SU-DHL-6 (cell line): Measurements from ENCODE around the gene MOV10.

Source experiments
- EZH2phosphoT487 ChIP-seq: fragments of 200-600 bp; sonication (generic), shearing (Covaris generic); conservative IDR thresholded peaks from 2 replicates; pipeline ENCODE4 v1.6.1; 2018; ENCODE audit warnings: mild to moderate bottlenecking, antibody characterized with exemption, low read length, moderate library complexity, mixed read lengths
- TF ChIP-seq, protein P1 (sequence below): fragments of 200-600 bp; sonication (generic); IDR thresholded peaks from one replicate; pipeline ENCODE4 v1.5.1; 2017; ENCODE audit warnings: antibody characterized with exemption, mild to moderate bottlenecking, low read length, moderate library complexity; ENCODE audit not compliant: insufficient read depth, poor library complexity, severe bottlenecking

DNA sequence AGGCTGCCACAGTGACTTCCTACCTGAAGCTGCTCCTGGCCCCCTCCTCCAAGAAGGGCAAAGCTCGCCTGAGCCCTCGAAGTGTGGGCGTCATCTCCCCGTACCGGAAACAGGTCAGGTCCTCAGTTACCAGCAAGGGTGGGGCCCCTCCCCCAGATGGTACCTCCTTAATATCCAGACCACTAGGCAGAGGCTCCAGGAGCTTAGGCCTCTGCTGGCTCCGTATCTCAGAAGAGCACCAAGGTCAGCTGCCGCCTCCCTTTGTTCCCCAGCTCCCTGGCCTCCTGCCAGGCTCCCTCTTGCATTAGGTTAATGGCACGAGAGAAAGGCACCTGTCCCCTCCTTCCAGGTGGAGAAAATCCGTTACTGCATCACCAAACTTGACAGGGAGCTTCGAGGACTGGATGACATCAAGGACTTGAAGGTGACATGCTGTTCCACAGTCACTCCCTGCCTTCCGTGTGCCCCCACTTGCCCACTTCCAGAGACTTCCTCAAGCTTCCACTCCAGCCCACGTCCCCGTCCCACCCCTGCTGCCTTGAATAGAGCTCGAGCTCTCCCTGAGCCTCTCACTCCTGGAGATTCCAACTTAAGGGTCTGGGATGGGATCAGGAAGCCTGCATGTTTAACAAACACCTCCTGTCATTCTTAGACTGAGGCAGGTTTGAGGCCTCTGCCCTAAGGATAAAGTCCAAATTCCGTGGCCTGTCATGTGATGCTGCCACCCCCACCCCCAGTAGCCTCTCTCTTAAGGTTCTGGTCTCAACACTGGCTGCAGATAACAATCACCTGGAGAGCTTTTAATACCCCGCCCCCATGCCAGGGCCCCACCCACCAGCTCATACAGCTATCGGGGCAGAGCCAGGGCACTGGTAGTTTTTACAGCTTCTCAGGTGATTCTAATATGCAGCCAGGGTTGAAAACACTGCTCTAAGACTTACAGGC, 24.2 kb downstream of the MOV10 start:
- TF ChIP-seq, protein P1, sequence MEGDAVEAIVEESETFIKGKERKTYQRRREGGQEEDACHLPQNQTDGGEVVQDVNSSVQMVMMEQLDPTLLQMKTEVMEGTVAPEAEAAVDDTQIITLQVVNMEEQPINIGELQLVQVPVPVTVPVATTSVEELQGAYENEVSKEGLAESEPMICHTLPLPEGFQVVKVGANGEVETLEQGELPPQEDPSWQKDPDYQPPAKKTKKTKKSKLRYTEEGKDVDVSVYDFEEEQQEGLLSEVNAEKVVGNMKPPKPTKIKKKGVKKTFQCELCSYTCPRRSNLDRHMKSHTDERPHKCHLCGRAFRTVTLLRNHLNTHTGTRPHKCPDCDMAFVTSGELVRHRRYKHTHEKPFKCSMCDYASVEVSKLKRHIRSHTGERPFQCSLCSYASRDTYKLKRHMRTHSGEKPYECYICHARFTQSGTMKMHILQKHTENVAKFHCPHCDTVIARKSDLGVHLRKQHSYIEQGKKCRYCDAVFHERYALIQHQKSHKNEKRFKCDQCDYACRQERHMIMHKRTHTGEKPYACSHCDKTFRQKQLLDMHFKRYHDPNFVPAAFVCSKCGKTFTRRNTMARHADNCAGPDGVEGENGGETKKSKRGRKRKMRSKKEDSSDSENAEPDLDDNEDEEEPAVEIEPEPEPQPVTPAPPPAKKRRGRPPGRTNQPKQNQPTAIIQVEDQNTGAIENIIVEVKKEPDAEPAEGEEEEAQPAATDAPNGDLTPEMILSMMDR: no peak
- TF ChIP-seq EZH2phosphoT487: no peak
